Measurements from ENCODE around the gene TBC1D19. TPM values are rescaled to one million over a fixed set of nuclear protein-coding genes. Genes with fewer than 3 reads are reported as not detected.

TBC1D19 gene
- total and polyA plus RNA-seq, 2 donors (not counting 1 experiment from before 2014, with no cell fraction given): 1.8 to 11.0 TPM

GRCh38 chr4:26647523-26648224 is 63.8 kb downstream of the TBC1D19 start:
- Histone ChIP-seq H4K20me1 (ENCODE audit: control insufficient read depth, insufficient read depth, low read length, poor library complexity, severe bottlenecking) (no peaks in the 10 kb centered on the region), H3K9me3 (ENCODE audit: control extremely low read depth in 1 of 3, control insufficient read depth in 2 of 3, insufficient read depth in 1 of 3, low read length in 2 of 3) (no peaks in the 10 kb centered on the region), H3K36me3 (replicated peaks in 1 of 2; ENCODE audit: control extremely low read depth in 1 of 2, control insufficient read depth in 1 of 2, extremely low read depth in 1 of 2, insufficient read depth in 2 of 2, low read length in 1 of 2) (no peaks in the 10 kb centered on the region), H2AFZ (ENCODE audit: insufficient read depth, low read depth, low read length, poor library complexity, severe bottlenecking) (no peak overlapping the region), H3K27me3 (replicated peaks in 1 of 4; ENCODE audit: control extremely low read depth in 1 of 4, control insufficient read depth in 3 of 4, insufficient read depth in 4 of 4, low read length in 3 of 4) (no peaks in the 10 kb centered on the region), H3K4me2 (replicated peaks; ENCODE audit: low read depth, low read length, poor library complexity, severe bottlenecking) (no peak overlapping the region), H3K4me3 (ENCODE audit: control extremely low read depth in 1 of 5, extremely low read depth in 1 of 5, insufficient read depth in 1 of 5, low read depth in 2 of 5, low read length in 4 of 5) (no peak overlapping the region), H3K9ac (ENCODE audit: low read length) (no peak overlapping the region), H3K4me1 (ENCODE audit: control insufficient read depth in 2 of 2, insufficient read depth in 2 of 2, low read length in 2 of 2) (no peaks in the 10 kb centered on the region), H3K27ac (ENCODE audit: low read length in 2 of 2) (no peak overlapping the region), H3K79me2 (ENCODE audit: control insufficient read depth, insufficient read depth, low read length) (no peaks in the 10 kb centered on the region)
- intact Hi-C loops (cut with micrococcal nuclease): no loop called here
- no peak overlapping the region for H3K27ac Mint-ChIP-seq
- ChIA-PET POLR2A (no interaction called here), CTCF (no interaction called here)
- peaks cover 8% of the 10 kb centered on the region for H3K9me3 Mint-ChIP-seq (ENCODE audit: insufficient read depth)
- no peaks in the 10 kb centered on the region for H3K27me3 Mint-ChIP-seq
- no peak overlapping the region for H3K4me3 Mint-ChIP-seq
- no peaks in the 10 kb centered on the region for H3K4me1 Mint-ChIP-seq
- TF ChIP-seq EZH2 (IDR thresholded peaks at IDR 0.05; ENCODE audit: borderline replicate concordance, insufficient read depth, low read depth, low read length, poor library complexity, severe bottlenecking): no peak
- TF ChIP-seq, protein P1, sequence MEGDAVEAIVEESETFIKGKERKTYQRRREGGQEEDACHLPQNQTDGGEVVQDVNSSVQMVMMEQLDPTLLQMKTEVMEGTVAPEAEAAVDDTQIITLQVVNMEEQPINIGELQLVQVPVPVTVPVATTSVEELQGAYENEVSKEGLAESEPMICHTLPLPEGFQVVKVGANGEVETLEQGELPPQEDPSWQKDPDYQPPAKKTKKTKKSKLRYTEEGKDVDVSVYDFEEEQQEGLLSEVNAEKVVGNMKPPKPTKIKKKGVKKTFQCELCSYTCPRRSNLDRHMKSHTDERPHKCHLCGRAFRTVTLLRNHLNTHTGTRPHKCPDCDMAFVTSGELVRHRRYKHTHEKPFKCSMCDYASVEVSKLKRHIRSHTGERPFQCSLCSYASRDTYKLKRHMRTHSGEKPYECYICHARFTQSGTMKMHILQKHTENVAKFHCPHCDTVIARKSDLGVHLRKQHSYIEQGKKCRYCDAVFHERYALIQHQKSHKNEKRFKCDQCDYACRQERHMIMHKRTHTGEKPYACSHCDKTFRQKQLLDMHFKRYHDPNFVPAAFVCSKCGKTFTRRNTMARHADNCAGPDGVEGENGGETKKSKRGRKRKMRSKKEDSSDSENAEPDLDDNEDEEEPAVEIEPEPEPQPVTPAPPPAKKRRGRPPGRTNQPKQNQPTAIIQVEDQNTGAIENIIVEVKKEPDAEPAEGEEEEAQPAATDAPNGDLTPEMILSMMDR (IDR thresholded peaks at IDR 0.05): no peak
- DNase-seq (no peak), ATAC-seq (ENCODE audit: low read depth) (no peak)
- no CpG with 5 or more reads among the region's 2 CpGs for WGBS (ENCODE audit: insufficient coverage)

DNA sequence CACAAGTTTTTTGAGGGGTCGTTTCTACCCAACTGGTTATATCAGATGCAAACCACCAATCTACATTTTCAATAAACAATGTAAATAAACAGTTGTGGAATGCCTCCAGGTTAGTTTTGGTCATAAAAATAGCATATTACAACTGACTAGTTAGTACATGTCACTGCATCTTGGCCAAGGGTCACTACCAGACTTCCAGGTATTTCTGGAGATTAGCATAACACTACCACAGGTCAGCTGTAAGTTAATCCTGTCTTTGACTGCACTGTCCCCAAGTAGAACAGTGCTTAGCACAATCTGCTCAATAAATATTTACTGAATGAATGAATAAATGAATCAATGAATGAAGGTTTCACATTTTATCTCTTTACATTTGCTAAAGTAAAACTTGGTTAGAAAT is 64.4 kb downstream of the TBC1D19 start:
- no peak overlapping the region for H2AFZ ChIP-seq (ENCODE audit: insufficient read depth, low read depth, low read length, poor library complexity, severe bottlenecking)
- Mint-ChIP-seq H3K4me1 (no peaks in the 10 kb centered on the region), H3K27me3 (no peaks in the 10 kb centered on the region), H3K9me3 (ENCODE audit: insufficient read depth) (peaks cover 8% of the 10 kb centered on the region), H3K4me3 (no peak overlapping the region), H3K27ac (no peak overlapping the region)
- no peak overlapping the region for H3K27ac ChIP-seq (ENCODE audit: low read length in 2 of 2)
- no CpG with 5 or more reads among the region's 1 CpG for WGBS (ENCODE audit: insufficient coverage)
- no peak overlapping the region for H3K9ac ChIP-seq (ENCODE audit: low read length)
- ATAC-seq (ENCODE audit: low read depth): no peak
- no peak overlapping the region for H3K4me2 ChIP-seq (replicated peaks; ENCODE audit: low read depth, low read length, poor library complexity, severe bottlenecking)
- ChIA-PET POLR2A (no interaction called here), CTCF (no interaction called here)
- DNase-seq: no peak
- no peak overlapping the region for H3K4me3 ChIP-seq (ENCODE audit: control extremely low read depth in 1 of 5, extremely low read depth in 1 of 5, insufficient read depth in 1 of 5, low read depth in 2 of 5, low read length in 4 of 5)
- H3K4me1 ChIP-seq (ENCODE audit: control insufficient read depth in 2 of 2, insufficient read depth in 2 of 2, low read length in 2 of 2): no peaks in the 10 kb centered on the region
- no peaks in the 10 kb centered on the region for H3K9me3 ChIP-seq (ENCODE audit: control extremely low read depth in 1 of 3, control insufficient read depth in 2 of 3, insufficient read depth in 1 of 3, low read length in 2 of 3)
- no peaks in the 10 kb centered on the region for H3K36me3 ChIP-seq (replicated peaks in 1 of 2; ENCODE audit: control extremely low read depth in 1 of 2, control insufficient read depth in 1 of 2, extremely low read depth in 1 of 2, insufficient read depth in 2 of 2, low read length in 1 of 2)
- intact Hi-C loops (cut with micrococcal nuclease): no loop called here
- TF ChIP-seq, protein P1 (IDR thresholded peaks at IDR 0.05): no peak
- TF ChIP-seq EZH2 (IDR thresholded peaks at IDR 0.05; ENCODE audit: borderline replicate concordance, insufficient read depth, low read depth, low read length, poor library complexity, severe bottlenecking): no peak
- H4K20me1 ChIP-seq (ENCODE audit: control insufficient read depth, insufficient read depth, low read length, poor library complexity, severe bottlenecking): no peaks in the 10 kb centered on the region
- no peaks in the 10 kb centered on the region for H3K27me3 ChIP-seq (replicated peaks in 1 of 4; ENCODE audit: control extremely low read depth in 1 of 4, control insufficient read depth in 3 of 4, insufficient read depth in 4 of 4, low read length in 3 of 4)
- no peaks in the 10 kb centered on the region for H3K79me2 ChIP-seq (ENCODE audit: control insufficient read depth, insufficient read depth, low read length)
